SK-N-SH (cell line): ENCODE data around the gene OGFOD2. TPM values are rescaled to one million over a fixed set of nuclear protein-coding genes. Genes with fewer than 3 reads are reported as not detected.

ENCODE experiments used
- CTCF ChIA-PET: fragments of 300-600, 350-600 bp; formaldehyde crosslinking; extraction: SDS; loops from one replicate; lab custom pipeline; 2021; lab: Yijun Ruan, JAX
- POLR2A ChIA-PET: fragments of 350-600 bp; sonication (Branson Sonifier 250); formaldehyde crosslinking; extraction: SDS; loops from one replicate; lab custom pipeline; 2020; ENCODE audit warnings: antibody characterized with exemption, inconsistent platforms; lab: Yijun Ruan, JAX
- DNase-seq: peaks from one replicate; pipeline ENCODE4 v3.0.0; 2012
- H2AFZ ChIP-seq: fragments of 200-600 bp; sonication (generic); 2 replicates; pipeline ENCODE4 v1.8.1; 2016; ENCODE audit warnings: antibody characterized with exemption, mild to moderate bottlenecking, low read depth
- H3F3A ChIP-seq: fragments of 200-600 bp; sonication (generic); replicated peaks from 2 replicates; pipeline ENCODE3; 2016; ENCODE audit warnings: antibody characterized with exemption, mild to moderate bottlenecking; ENCODE audit not compliant: insufficient read depth
- H3K27ac ChIP-seq, 2 experiments: fragments of 200-500 bp in 1 of 2; fragments of 200-600 bp in 1 of 2; sonication (Bioruptor generic) in 1 of 2; sonication (generic), shearing (Covaris generic) in 1 of 2; 2 replicates each; pipeline versions ENCODE4 v1.5.1 to v1.6.1; 2014 to 2016; ENCODE audit warnings: low read depth in 2 of 2, inconsistent platforms in 1 of 2, low read length in 1 of 2, mild to moderate bottlenecking in 1 of 2, mixed read lengths in 1 of 2
- H3K27me3 ChIP-seq: fragments of 200-600 bp; sonication (generic), shearing (Covaris generic); 2 replicates; pipeline ENCODE4 v1.6.1; 2016; ENCODE audit warnings: mixed run types; ENCODE audit not compliant: insufficient read depth
- H3K36me3 ChIP-seq, 2 experiments: fragments of 200-500 bp in 1 of 2; fragments of 200-600 bp in 1 of 2; sonication (Bioruptor generic) in 1 of 2; sonication (generic) in 1 of 2; replicated peaks in 1 of 2; 2 replicates each; pipeline versions ENCODE3 to v1.5.1; 2014 to 2016; ENCODE audit warnings: low read length in 1 of 2, mild to moderate bottlenecking in 1 of 2; ENCODE audit not compliant: insufficient read depth in 2 of 2, control insufficient read depth in 1 of 2
- H3K4me1 ChIP-seq, 2 experiments: fragments of 200-500 bp in 1 of 2; fragments of 200-600 bp in 1 of 2; sonication (Bioruptor generic) in 1 of 2; sonication (generic), shearing (Covaris generic) in 1 of 2; 2 replicates each; pipeline versions ENCODE4 v1.5.1 to v1.6.1; 2014 to 2016; ENCODE audit warnings: low read depth in 1 of 2, low read length in 1 of 2, mixed run types in 1 of 2; ENCODE audit not compliant: insufficient read depth in 2 of 2, control insufficient read depth in 1 of 2
- H3K4me2 ChIP-seq: fragments of 200-600 bp; sonication (generic), shearing (Covaris generic); 2 replicates; pipeline ENCODE4 v1.6.1; 2017; ENCODE audit warnings: mixed run types
- H3K4me3 ChIP-seq, 2 experiments: fragments of 200-500 bp in 1 of 2; fragments of 200-600 bp in 1 of 2; sonication (Bioruptor generic) in 1 of 2; sonication (generic), shearing (Covaris generic) in 1 of 2; 2 replicates each; pipeline versions ENCODE4 v1.5.1 to v1.8.1; 2014 to 2016; ENCODE audit warnings: low read depth in 2 of 2, inconsistent platforms in 1 of 2, low read length in 1 of 2, mild to moderate bottlenecking in 1 of 2, mixed read lengths in 1 of 2, moderate library complexity in 1 of 2
- H3K79me2 ChIP-seq: fragments of 200-600 bp; sonication (generic); 2 replicates; pipeline ENCODE4 v1.8.1; 2017; ENCODE audit warnings: mild to moderate bottlenecking; ENCODE audit not compliant: insufficient read depth
- H3K9ac ChIP-seq: fragments of 200-600 bp; sonication (generic); 2 replicates; pipeline ENCODE4 v1.6.1; 2017; ENCODE audit warnings: mixed run types
- H3K9me2 ChIP-seq: fragments of 200-600 bp; sonication (generic); 2 replicates; pipeline ENCODE4 v1.6.1; 2017; ENCODE audit warnings: mixed run types
- H3K9me3 ChIP-seq: fragments of 200-600 bp; sonication (generic); 2 replicates; pipeline ENCODE4 v1.6.1; 2017; ENCODE audit warnings: mixed run types, mild to moderate bottlenecking, moderate library complexity
- H4K20me1 ChIP-seq: fragments of 200-600 bp; sonication (generic); 2 replicates; pipeline ENCODE4 v1.6.1; 2017; ENCODE audit warnings: mild to moderate bottlenecking, mixed run types; ENCODE audit not compliant: insufficient read depth
- ELF1 ChIP-seq: IDR thresholded peaks from 2 replicates; pipeline ENCODE4 v1.4.0; 2012
- EP300 ChIP-seq, 2 experiments: IDR thresholded peaks; 2 replicates each; pipeline versions ENCODE4 v1.4.0 to v1.6.1; 2012; ENCODE audit warnings: borderline replicate concordance in 1 of 2, low read depth in 1 of 2, low read length in 1 of 2
- EZH2phosphoT487 ChIP-seq: fragments of 200-600 bp; sonication (generic); IDR thresholded peaks from 2 replicates; pipeline ENCODE4 v1.6.1; 2017; ENCODE audit warnings: low read depth, mixed run types, mild to moderate bottlenecking, antibody characterized with exemption, moderate library complexity, borderline replicate concordance
- GATA2 ChIP-seq: sonication (generic); formaldehyde crosslinking; IDR thresholded peaks from 2 replicates; pipeline ENCODE4 v1.5.0; 2020; ENCODE audit warnings: mild to moderate bottlenecking, missing genetic modification reagents
- JUND ChIP-seq: IDR thresholded peaks from 2 replicates; pipeline ENCODE4 v1.4.0; 2012
- NFIC ChIP-seq: IDR thresholded peaks from 2 replicates; pipeline ENCODE4 v1.4.0; 2012; ENCODE audit warnings: borderline replicate concordance
- SIN3A ChIP-seq: IDR thresholded peaks from 2 replicates; pipeline ENCODE4 v1.6.1; 2012; ENCODE audit warnings: low read depth, mild to moderate bottlenecking, low read length, moderate library complexity, borderline replicate concordance
- TEAD4 ChIP-seq: IDR thresholded peaks from 2 replicates; pipeline ENCODE4 v1.4.0; 2012; ENCODE audit warnings: mild to moderate bottlenecking, borderline replicate concordance; ENCODE audit not compliant: insufficient read depth
- ZBTB33 ChIP-seq: IDR thresholded peaks from 2 replicates; pipeline ENCODE4 v1.4.0; 2012; ENCODE audit warnings: low read depth, borderline replicate concordance
- WGBS: methylation state at CpG from one replicate; pipeline ENCODE4 v1.1.6; 2017; ENCODE audit warnings: low lambda C conversion rate; 5-methylcytosine and 5-hydroxymethylcytosine counted together
- polyA plus RNA-seq, 3 experiments: library from polyadenylated mRNA; depleted of rRNA; stranded (reverse); fragments of >200 nt; gene quantifications; 2 replicates each; pipeline ENCODE4 v1.2.3, GENCODE V29; 2012
- TF ChIP-seq, protein P1 (sequence below): IDR thresholded peaks from 2 replicates; pipeline ENCODE4; 2012
- TF ChIP-seq, protein P2 (sequence below): fragments of 150-350 bp; IDR thresholded peaks from 2 replicates; pipeline ENCODE4 v1.6.1; 2016; ENCODE audit warnings: mild to moderate bottlenecking, low read depth, low read length
- TF ChIP-seq, protein P3 (sequence below): fragments of 200-600 bp; sonication (generic); IDR thresholded peaks from 2 replicates; pipeline ENCODE4 v1.6.1; 2017; ENCODE audit warnings: antibody characterized with exemption, mild to moderate bottlenecking, moderate library complexity

The OGFOD2 gene
- polyA plus RNA-seq, 1 of the 3 experiments (the other 2 are of a cell fraction): 22.0 TPM

DNA sequence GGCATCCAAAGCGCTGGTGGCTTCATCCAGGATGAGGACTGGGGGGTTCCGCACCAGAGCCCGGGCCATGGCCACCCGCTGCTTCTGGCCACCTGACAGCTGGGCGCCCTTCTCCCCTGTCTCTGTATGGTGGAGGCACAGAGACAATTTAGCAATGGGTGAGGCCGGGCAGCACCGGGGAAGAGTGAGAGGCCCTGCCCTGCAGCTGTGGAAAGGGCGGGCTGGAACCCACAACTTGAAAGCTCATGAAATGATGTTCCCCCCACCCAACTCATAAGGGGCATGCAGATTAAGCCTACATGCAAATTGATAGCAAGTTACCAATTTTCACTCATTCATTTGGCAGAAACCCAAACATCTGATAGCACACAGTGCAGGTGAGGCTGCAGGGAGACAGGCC is 42.8 kb upstream of the OGFOD2 start:
- ChIA-PET CTCF (interaction anchor here (0.7 to 1.4 kb wide), 2 partner anchors 11 to 20 kb away, joined by 3 read pairs; no protein-coding TSS in a partner anchor), POLR2A (no interaction called here)
- no peaks in the 10 kb centered on the region for H4K20me1 ChIP-seq
- no peaks in the 10 kb centered on the region for H3K27me3 ChIP-seq
- no peak for TF ChIP-seq ELF1
- no peak for TF ChIP-seq NFIC
- no peak for TF ChIP-seq EZH2phosphoT487
- TF ChIP-seq SIN3A: no peak
- TF ChIP-seq, protein P1, sequence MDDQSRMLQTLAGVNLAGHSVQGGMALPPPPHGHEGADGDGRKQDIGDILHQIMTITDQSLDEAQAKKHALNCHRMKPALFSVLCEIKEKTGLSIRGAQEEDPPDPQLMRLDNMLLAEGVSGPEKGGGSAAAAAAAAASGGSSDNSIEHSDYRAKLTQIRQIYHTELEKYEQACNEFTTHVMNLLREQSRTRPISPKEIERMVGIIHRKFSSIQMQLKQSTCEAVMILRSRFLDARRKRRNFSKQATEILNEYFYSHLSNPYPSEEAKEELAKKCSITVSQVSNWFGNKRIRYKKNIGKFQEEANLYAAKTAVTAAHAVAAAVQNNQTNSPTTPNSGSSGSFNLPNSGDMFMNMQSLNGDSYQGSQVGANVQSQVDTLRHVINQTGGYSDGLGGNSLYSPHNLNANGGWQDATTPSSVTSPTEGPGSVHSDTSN: no peak
- no peak for TF ChIP-seq JUND
- no peak for TF ChIP-seq ZBTB33
- TF ChIP-seq TEAD4: no peak
- TF ChIP-seq GATA2: no peak
- TF ChIP-seq, protein P2, sequence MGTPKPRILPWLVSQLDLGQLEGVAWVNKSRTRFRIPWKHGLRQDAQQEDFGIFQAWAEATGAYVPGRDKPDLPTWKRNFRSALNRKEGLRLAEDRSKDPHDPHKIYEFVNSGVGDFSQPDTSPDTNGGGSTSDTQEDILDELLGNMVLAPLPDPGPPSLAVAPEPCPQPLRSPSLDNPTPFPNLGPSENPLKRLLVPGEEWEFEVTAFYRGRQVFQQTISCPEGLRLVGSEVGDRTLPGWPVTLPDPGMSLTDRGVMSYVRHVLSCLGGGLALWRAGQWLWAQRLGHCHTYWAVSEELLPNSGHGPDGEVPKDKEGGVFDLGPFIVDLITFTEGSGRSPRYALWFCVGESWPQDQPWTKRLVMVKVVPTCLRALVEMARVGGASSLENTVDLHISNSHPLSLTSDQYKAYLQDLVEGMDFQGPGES: no peak
- TF ChIP-seq, protein P3, sequence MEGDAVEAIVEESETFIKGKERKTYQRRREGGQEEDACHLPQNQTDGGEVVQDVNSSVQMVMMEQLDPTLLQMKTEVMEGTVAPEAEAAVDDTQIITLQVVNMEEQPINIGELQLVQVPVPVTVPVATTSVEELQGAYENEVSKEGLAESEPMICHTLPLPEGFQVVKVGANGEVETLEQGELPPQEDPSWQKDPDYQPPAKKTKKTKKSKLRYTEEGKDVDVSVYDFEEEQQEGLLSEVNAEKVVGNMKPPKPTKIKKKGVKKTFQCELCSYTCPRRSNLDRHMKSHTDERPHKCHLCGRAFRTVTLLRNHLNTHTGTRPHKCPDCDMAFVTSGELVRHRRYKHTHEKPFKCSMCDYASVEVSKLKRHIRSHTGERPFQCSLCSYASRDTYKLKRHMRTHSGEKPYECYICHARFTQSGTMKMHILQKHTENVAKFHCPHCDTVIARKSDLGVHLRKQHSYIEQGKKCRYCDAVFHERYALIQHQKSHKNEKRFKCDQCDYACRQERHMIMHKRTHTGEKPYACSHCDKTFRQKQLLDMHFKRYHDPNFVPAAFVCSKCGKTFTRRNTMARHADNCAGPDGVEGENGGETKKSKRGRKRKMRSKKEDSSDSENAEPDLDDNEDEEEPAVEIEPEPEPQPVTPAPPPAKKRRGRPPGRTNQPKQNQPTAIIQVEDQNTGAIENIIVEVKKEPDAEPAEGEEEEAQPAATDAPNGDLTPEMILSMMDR: no peak
- no peak for TF ChIP-seq EP300 (IDR thresholded peaks at IDR 0.05; ENCODE audit: borderline replicate concordance in 1 of 2, low read depth in 1 of 2, low read length in 1 of 2)
- H3K9ac ChIP-seq: no peak overlapping the region
- H3K4me3 ChIP-seq: no peak overlapping the region
- H3K36me3 ChIP-seq: no peaks in the 10 kb centered on the region
- H3K79me2 ChIP-seq: no peaks in the 10 kb centered on the region
- H3K4me2 ChIP-seq: no peak overlapping the region
- H2AFZ ChIP-seq: no peak overlapping the region
- H3F3A ChIP-seq: no peaks in the 10 kb centered on the region
- no peak for DNase-seq
- H3K27ac ChIP-seq: no peak overlapping the region
- H3K9me3 ChIP-seq: no peaks in the 10 kb centered on the region
- no peaks in the 10 kb centered on the region for H3K9me2 ChIP-seq
- WGBS: 97% methylated on average over 5 of the region's 8 CpGs
- no peaks in the 10 kb centered on the region for H3K4me1 ChIP-seq
